B cell (primary cell): Measurements from ENCODE around the gene FXYD7. TPM values are rescaled to one million over a fixed set of nuclear protein-coding genes. Genes with fewer than 3 reads are reported as not detected.

Experiments
- ATAC-seq: fragments of 200-7000 bp; cut with Tn5 transposase; one replicate; pipeline ENCODE4 v1.10.0; 2021; ENCODE audit warnings: low read depth, mild to moderate bottlenecking, moderate number of reproducible peaks, moderate library complexity
- CTCF ChIA-PET: fragments of 350-600 bp; sonication (Branson Sonifier 250); formaldehyde crosslinking; loops from one replicate; lab custom pipeline; 2021; ENCODE audit warnings: antibody characterized with exemption, inconsistent platforms; lab: Charles Lee
- POLR2A ChIA-PET: fragments of 350-600 bp; sonication (Branson Sonifier 250); formaldehyde crosslinking; loops from one replicate; lab custom pipeline; 2021; ENCODE audit warnings: antibody characterized with exemption; lab: Charles Lee
- DNase-seq: peaks from one replicate; pipeline ENCODE4 v3.0.0; 2013
- H2AFZ ChIP-seq: 2 replicates; pipeline ENCODE4 v1.6.1; 2012; ENCODE audit warnings: mild to moderate bottlenecking, low read depth, low read length; ENCODE audit not compliant: insufficient read depth, poor library complexity, severe bottlenecking
- H3K27ac ChIP-seq, 2 donors: 1 replicate in 1 of 2; 2 replicates in 1 of 2; pipeline ENCODE4 v1.5.1; 2012 to 2013; ENCODE audit warnings: low read length in 2 of 2, mild to moderate bottlenecking in 2 of 2, moderate library complexity in 1 of 2
- H3K27me3 ChIP-seq, 4 experiments: fragments of 200-600 bp in 1 of 4; sonication (generic) in 1 of 4; replicated peaks in 1 of 4; 1 replicate in 2 of 4; 2 replicates in 2 of 4; pipeline versions ENCODE4 v1.6.1 to v1.7.0; 2013 to 2016; ENCODE audit warnings: low read length in 3 of 4, mild to moderate bottlenecking in 2 of 4, mixed read lengths in 1 of 4, moderate library complexity in 1 of 4; ENCODE audit not compliant: insufficient read depth in 4 of 4, control insufficient read depth in 3 of 4; ENCODE audit errors: control extremely low read depth in 1 of 4
- H3K36me3 ChIP-seq, 2 experiments: replicated peaks in 1 of 2; 1 replicate in 1 of 2; 2 replicates in 1 of 2; pipeline versions ENCODE4 v1.6.1 to v1.7.1; 2013; ENCODE audit warnings: low read length in 1 of 2; ENCODE audit not compliant: insufficient read depth in 2 of 2, control insufficient read depth in 1 of 2; ENCODE audit errors: control extremely low read depth in 1 of 2, extremely low read depth in 1 of 2
- H3K4me1 ChIP-seq, 2 donors: fragments of 200-600 bp in 1 of 2; sonication (generic) in 1 of 2; 1 replicate in 1 of 2; 2 replicates in 1 of 2; pipeline versions ENCODE4 v1.5.1 to v1.6.1; 2013 to 2017; ENCODE audit warnings: low read length in 2 of 2; ENCODE audit not compliant: control insufficient read depth in 2 of 2, insufficient read depth in 2 of 2
- H3K4me2 ChIP-seq: replicated peaks from 2 replicates; pipeline ENCODE3; 2012; ENCODE audit warnings: mild to moderate bottlenecking, low read depth, low read length; ENCODE audit not compliant: poor library complexity, severe bottlenecking
- H3K4me3 ChIP-seq, 5 experiments: fragments of 200-600 bp in 1 of 5; sonication (generic) in 1 of 5; 1 replicate in 3 of 5; 2 replicates in 2 of 5; pipeline versions ENCODE4 v1.5.1 to v1.7.0; 2011 to 2016; ENCODE audit warnings: low read length in 4 of 5, mild to moderate bottlenecking in 4 of 5, low read depth in 2 of 5, control low read depth in 1 of 5, moderate library complexity in 1 of 5; ENCODE audit not compliant: insufficient read depth in 1 of 5; ENCODE audit errors: control extremely low read depth in 1 of 5, extremely low read depth in 1 of 5
- H3K79me2 ChIP-seq: fragments of 200-600 bp; sonication (generic); one replicate; pipeline ENCODE4 v1.6.0; 2016; ENCODE audit warnings: low read length; ENCODE audit not compliant: control insufficient read depth, insufficient read depth
- H3K9ac ChIP-seq: fragments of 200-600 bp; sonication (generic); 2 replicates; pipeline ENCODE4 v1.6.1; 2017; ENCODE audit warnings: mild to moderate bottlenecking, low read length, moderate library complexity
- H3K9me3 ChIP-seq, 3 donors: one replicate each; pipeline versions ENCODE4 v1.6.1 to v1.7.1; 2013; ENCODE audit warnings: low read length in 2 of 3; ENCODE audit not compliant: control insufficient read depth in 2 of 3, insufficient read depth in 1 of 3; ENCODE audit errors: control extremely low read depth in 1 of 3
- H4K20me1 ChIP-seq: 2 replicates; pipeline ENCODE4 v1.6.0; 2012; ENCODE audit warnings: mild to moderate bottlenecking, low read length; ENCODE audit not compliant: insufficient read depth, control insufficient read depth, poor library complexity, severe bottlenecking
- H3K27ac Mint-ChIP-seq: one replicate; pipeline ENCODE4 v1.8.0; 2021; ENCODE audit warnings: mixed read lengths
- H3K27me3 Mint-ChIP-seq: one replicate; pipeline ENCODE4 v1.8.0; 2021; ENCODE audit warnings: mixed read lengths
- H3K4me1 Mint-ChIP-seq: one replicate; pipeline ENCODE4 v1.8.0; 2021; ENCODE audit warnings: mixed read lengths
- H3K4me3 Mint-ChIP-seq: one replicate; pipeline ENCODE4 v1.8.0; 2021; ENCODE audit warnings: mixed read lengths
- H3K9me3 Mint-ChIP-seq: one replicate; pipeline ENCODE4 v1.8.0; 2022; ENCODE audit warnings: mixed read lengths; ENCODE audit not compliant: insufficient read depth
- CTCF ChIP-seq: fragments of 200-600 bp; IDR thresholded peaks from one replicate; pipeline ENCODE4 v1.8.0; 2022; ENCODE audit warnings: antibody characterized with exemption, mild to moderate bottlenecking
- EZH2 ChIP-seq: IDR thresholded peaks from 2 replicates; pipeline ENCODE4 v1.6.1; 2012; ENCODE audit warnings: borderline replicate concordance, low read depth, mild to moderate bottlenecking, moderate library complexity, low read length; ENCODE audit not compliant: insufficient read depth, poor library complexity, severe bottlenecking
- WGBS: methylation state at CpG from one replicate; pipeline ENCODE4 v1.1.5; 2013; ENCODE audit warnings: missing lambda C conversion rate; ENCODE audit not compliant: insufficient coverage; 5-methylcytosine and 5-hydroxymethylcytosine counted together
- intact Hi-C: fragments of 100-400 bp; cut with micrococcal nuclease; formaldehyde crosslinking; loops from one replicate; pipeline ENCODE4 v1.10.0; 2022
- polyA plus RNA-seq: library from polyadenylated mRNA; depleted of rRNA; stranded (reverse); fragments of >200 nt; gene quantifications from 2 replicates; pipeline ENCODE4 v1.2.3, GENCODE V29; 2012
- total RNA-seq, 2 donors: library from RNA; stranded (reverse); fragments of 120-200 nt in 1 of 2; gene quantifications; 1 replicate in 1 of 2; 2 replicates in 1 of 2; pipeline versions ENCODE4 v1.2.3 to v1.2.4, GENCODE V29; 2013 to 2022

The FXYD7 gene
- total and polyA plus RNA-seq, 2 donors (not counting 1 experiment from before 2014, with no cell fraction given), result 3.8 to 27.4 TPM

- Histone ChIP-seq H4K20me1 (no peaks in the 10 kb centered on the region), H2AFZ (no peak overlapping the region), H3K4me3 (no peak overlapping the region), H3K36me3 (no peaks in the 10 kb centered on the region), H3K4me2 (no peak overlapping the region), H3K9ac (no peak overlapping the region), H3K4me1 (no peaks in the 10 kb centered on the region), H3K27me3 (no peaks in the 10 kb centered on the region), H3K27ac (no peak overlapping the region), H3K79me2 (no peaks in the 10 kb centered on the region), H3K9me3 (peaks cover 0 to 6% (median 1%) of the 10 kb centered on the region in 3 donors)
- Mint-ChIP-seq H3K27me3 (no peaks in the 10 kb centered on the region), H3K27ac (peak overlapping the region; percentile 10), H3K4me1 (peaks cover 2% of the 10 kb centered on the region), H3K4me3 (no peak overlapping the region), H3K9me3 (peaks cover 6% of the 10 kb centered on the region)
- ChIA-PET CTCF (interaction anchor here (1.1 to 1.2 kb wide), 2 partner anchors 32 to 34 kb away, joined by 3 read pairs; no protein-coding TSS in a partner anchor), POLR2A (no interaction called here)
- no CpG with 5 or more reads among the region's 1 CpG for WGBS
- DNase-seq (no peak), ATAC-seq (no peak)
- TF ChIP-seq CTCF (no peak), EZH2 (no peak)
- intact Hi-C loops, result no loop called here
Observed at GRCh38 chr19:35184267-35184666, 41.2 kb downstream of the FXYD7 start.

GRCh38 chr19:35184884-35185283 lies 41.8 kb downstream of the FXYD7 start:
- CTCF ChIA-PET, result interaction anchor here (1.8 kb wide), 1 partner anchor 19 kb away, joined by 4 read pairs; no protein-coding TSS in a partner anchor
- Histone ChIP-seq H3K4me1 (no peaks in the 10 kb centered on the region), H3K36me3 (no peaks in the 10 kb centered on the region), H3K9ac (no peak overlapping the region), H3K27ac (no peak overlapping the region), H4K20me1 (no peaks in the 10 kb centered on the region), H3K27me3 (no peaks in the 10 kb centered on the region), H3K4me2 (no peak overlapping the region), H3K79me2 (no peaks in the 10 kb centered on the region), H3K4me3 (no peak overlapping the region), H2AFZ (no peak overlapping the region), H3K9me3 (peaks cover 0 to 6% (median 1%) of the 10 kb centered on the region in 3 donors)
- Mint-ChIP-seq H3K9me3 (peaks cover 6% of the 10 kb centered on the region), H3K27me3 (no peaks in the 10 kb centered on the region), H3K4me3 (no peak overlapping the region), H3K4me1 (peaks cover under 1% of the 10 kb centered on the region), H3K27ac (no peak overlapping the region)
- POLR2A ChIA-PET, result no interaction called here
- DNase-seq, result no peak
- no peak for ATAC-seq
- TF ChIP-seq EZH2 (no peak), CTCF (no peak)
- WGBS, result no CpG with 5 or more reads among the region's 2 CpGs
- intact Hi-C loops, result no loop called here
